Measurements from ENCODE around the gene ADAMTSL5.

DNA sequence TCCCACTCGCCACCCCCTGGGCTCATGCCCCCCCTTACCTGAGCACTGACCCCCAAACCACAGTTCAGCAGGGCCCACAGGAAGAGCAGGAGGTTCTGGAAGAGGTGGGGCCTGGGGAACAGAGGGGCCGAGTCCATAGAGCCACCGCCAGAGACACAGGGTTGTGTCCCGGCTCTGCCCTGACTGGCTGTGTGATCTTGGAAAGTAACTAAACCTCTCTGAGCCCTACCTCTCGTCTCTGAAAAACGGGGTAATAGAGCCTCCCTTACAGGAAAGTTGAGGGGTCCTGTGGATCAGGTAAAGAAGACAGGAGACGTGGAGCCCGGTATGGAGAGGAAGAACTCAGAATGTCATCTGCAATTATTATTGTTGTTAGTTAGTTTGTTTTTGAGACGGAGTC is 2.0 kb downstream of the ADAMTSL5 start:
- TF ChIP-seq, protein P1, sequence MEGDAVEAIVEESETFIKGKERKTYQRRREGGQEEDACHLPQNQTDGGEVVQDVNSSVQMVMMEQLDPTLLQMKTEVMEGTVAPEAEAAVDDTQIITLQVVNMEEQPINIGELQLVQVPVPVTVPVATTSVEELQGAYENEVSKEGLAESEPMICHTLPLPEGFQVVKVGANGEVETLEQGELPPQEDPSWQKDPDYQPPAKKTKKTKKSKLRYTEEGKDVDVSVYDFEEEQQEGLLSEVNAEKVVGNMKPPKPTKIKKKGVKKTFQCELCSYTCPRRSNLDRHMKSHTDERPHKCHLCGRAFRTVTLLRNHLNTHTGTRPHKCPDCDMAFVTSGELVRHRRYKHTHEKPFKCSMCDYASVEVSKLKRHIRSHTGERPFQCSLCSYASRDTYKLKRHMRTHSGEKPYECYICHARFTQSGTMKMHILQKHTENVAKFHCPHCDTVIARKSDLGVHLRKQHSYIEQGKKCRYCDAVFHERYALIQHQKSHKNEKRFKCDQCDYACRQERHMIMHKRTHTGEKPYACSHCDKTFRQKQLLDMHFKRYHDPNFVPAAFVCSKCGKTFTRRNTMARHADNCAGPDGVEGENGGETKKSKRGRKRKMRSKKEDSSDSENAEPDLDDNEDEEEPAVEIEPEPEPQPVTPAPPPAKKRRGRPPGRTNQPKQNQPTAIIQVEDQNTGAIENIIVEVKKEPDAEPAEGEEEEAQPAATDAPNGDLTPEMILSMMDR (conservative IDR thresholded peaks at IDR 0.05 in 1 of 2, IDR thresholded peaks at IDR 0.05 in 1 of 2; ENCODE audit: extremely low read depth in 1 of 2, insufficient read depth in 1 of 2, low read depth in 1 of 2, low read length in 2 of 2): no peak
- no peak for TF ChIP-seq EZH2 (IDR thresholded peaks at IDR 0.05; ENCODE audit: borderline replicate concordance, low read length)

All from mammary epithelial cell (primary cell).